ENCODE measurements around the gene RAMP3. TPM values are rescaled to one million over a fixed set of nuclear protein-coding genes. Genes with fewer than 3 reads are reported as not detected.

RAMP3 gene
- total RNA-seq, 1 experiment from 2014 or later: 0.13 TPM

DNA sequence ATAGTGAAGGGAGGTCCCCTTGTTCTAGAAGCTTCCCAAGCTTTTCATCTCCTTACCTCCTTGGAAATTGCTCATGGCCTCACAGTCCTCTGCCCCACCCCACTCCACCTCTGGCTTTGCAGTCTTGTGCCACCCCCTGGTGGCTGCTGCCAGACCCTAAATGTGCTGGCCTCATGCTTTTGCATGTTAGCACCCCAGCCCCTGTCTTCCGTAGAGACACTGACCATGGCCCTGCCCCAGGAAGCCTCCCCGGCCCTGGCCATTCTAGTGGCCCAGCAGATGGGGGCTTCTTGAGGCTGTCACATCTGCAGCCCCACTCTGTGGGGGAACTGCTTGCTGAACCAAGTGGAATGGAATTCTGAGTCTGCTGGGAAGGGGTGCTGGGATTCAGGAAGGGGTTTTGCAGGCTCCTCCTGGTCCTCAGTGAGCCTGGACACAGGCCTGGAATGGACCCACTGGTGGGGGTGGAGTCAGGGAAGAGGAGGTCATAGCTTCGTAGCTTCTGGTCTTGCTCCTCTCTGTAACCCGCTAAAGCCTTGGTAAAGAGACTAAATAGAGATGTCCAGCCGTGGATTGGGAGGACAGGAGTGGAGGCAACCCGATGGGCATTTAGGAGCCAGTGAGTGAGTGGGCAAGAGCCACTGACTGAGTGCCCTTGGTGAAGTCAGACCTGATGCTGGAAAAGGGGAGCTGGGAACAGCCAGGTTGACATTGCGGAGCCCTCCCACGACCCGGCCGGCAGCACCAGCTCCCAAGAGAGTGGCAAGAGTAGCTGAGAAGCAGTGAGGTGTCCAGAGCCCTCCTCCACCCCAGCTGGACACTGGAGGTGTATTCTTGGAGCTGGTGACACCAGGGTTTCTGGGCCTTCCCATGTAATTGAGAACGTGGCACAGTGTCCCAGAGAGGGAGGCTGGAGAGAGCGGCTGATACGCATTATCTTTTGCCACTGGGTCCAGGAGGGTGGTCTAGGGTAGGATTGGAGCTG, 20.9 kb downstream of the RAMP3 start:
- TF ChIP-seq POLR2AphosphoS5 (IDR thresholded peaks at IDR 0.05; ENCODE audit: low read depth, low read length): no peak
- TF ChIP-seq SIN3A (IDR thresholded peaks at IDR 0.05; ENCODE audit: borderline replicate concordance, insufficient read depth, low read depth, low read length): no peak
- no peak for TF ChIP-seq CTCF (IDR thresholded peaks at IDR 0.05)
- TF ChIP-seq TCF7L2 (IDR thresholded peaks at IDR 0.05; ENCODE audit: low read depth, low read length): no peak
- no peak for TF ChIP-seq REST (IDR thresholded peaks at IDR 0.05; ENCODE audit: insufficient read depth in 1 of 2, low read depth in 2 of 2, low read length in 1 of 2)
- no peaks in the 10 kb centered on the region for H3K36me3 ChIP-seq (ENCODE audit: control insufficient read depth, insufficient read depth, low read length)
- H3K4me3 ChIP-seq (ENCODE audit: low read depth in 2 of 2, low read length in 2 of 2): no peak overlapping the region
- CTCF ChIA-PET: no interaction called here
- no peak overlapping the region for H3K27ac ChIP-seq (ENCODE audit: low read length)
- no peaks in the 10 kb centered on the region; the same call in 1 of the 2 replicates for H3K27me3 ChIP-seq (ENCODE audit: control insufficient read depth, insufficient read depth, low read length)
- no TSS peak for BruUV-seq (replicated peaks)
- POLR2A ChIA-PET: interaction anchor here (0.7 kb wide), 1 partner anchor 7 kb away, joined by 3 read pairs; no protein-coding TSS in a partner anchor
- intact Hi-C loops (cut with micrococcal nuclease; ENCODE audit: unreplicated experiment): no loop called here
- DNase-seq (ENCODE audit: low read depth, low spot score): no peak
- peak; percentile 43; the same call in 1 of the 2 replicates for ATAC-seq
- in situ Hi-C loops (cut with HindIII; ENCODE audit: low pct_unique_long_range_greater_than_20kb, low sequenced_read_pairs): no loop called here
- no peaks in the 10 kb centered on the region for H3K9me3 ChIP-seq (ENCODE audit: control insufficient read depth, insufficient read depth, low read depth, low read length)
- H3K4me1 ChIP-seq (ENCODE audit: control insufficient read depth, insufficient read depth, low read length): no peaks in the 10 kb centered on the region

- ChIA-PET POLR2A (no interaction called here), CTCF (interaction anchor here (0.7 kb wide), 1 partner anchor 506 kb away, joined by 4 read pairs; no protein-coding TSS in a partner anchor)
- H3K27me3 ChIP-seq (ENCODE audit: control insufficient read depth, insufficient read depth, low read length): no peaks in the 10 kb centered on the region; the same call in 1 of the 2 replicates
- no peak for TF ChIP-seq POLR2AphosphoS5 (IDR thresholded peaks at IDR 0.05; ENCODE audit: low read depth, low read length)
- no peak for TF ChIP-seq SIN3A (IDR thresholded peaks at IDR 0.05; ENCODE audit: borderline replicate concordance, insufficient read depth, low read depth, low read length)
- no peak for TF ChIP-seq REST (IDR thresholded peaks at IDR 0.05; ENCODE audit: insufficient read depth in 1 of 2, low read depth in 2 of 2, low read length in 1 of 2)
- no peak for TF ChIP-seq CTCF (IDR thresholded peaks at IDR 0.05)
- no peak for TF ChIP-seq TCF7L2 (IDR thresholded peaks at IDR 0.05; ENCODE audit: low read depth, low read length)
- intact Hi-C loops (cut with micrococcal nuclease; ENCODE audit: unreplicated experiment) (no loop called here), in situ Hi-C loops (cut with HindIII; ENCODE audit: low pct_unique_long_range_greater_than_20kb, low sequenced_read_pairs) (no loop called here)
- BruUV-seq (replicated peaks): no TSS peak
- ATAC-seq (no peak), DNase-seq (ENCODE audit: low read depth, low spot score) (no peak)
- no peak overlapping the region for H3K4me3 ChIP-seq (ENCODE audit: low read depth in 2 of 2, low read length in 2 of 2)
- no peaks in the 10 kb centered on the region for H3K36me3 ChIP-seq (ENCODE audit: control insufficient read depth, insufficient read depth, low read length)
- no peak overlapping the region for H3K27ac ChIP-seq (ENCODE audit: low read length)
- no peaks in the 10 kb centered on the region for H3K4me1 ChIP-seq (ENCODE audit: control insufficient read depth, insufficient read depth, low read length)
- no peaks in the 10 kb centered on the region for H3K9me3 ChIP-seq (ENCODE audit: control insufficient read depth, insufficient read depth, low read depth, low read length)
These were observed 22.1 kb downstream of the RAMP3 start for GRCh38 chr7:45179666-45180065.

Measured in Panc1 (cell line).